GM03348 (cell line): ENCODE results near the gene RNF34.
"Not testable (repeated sequence)": the region's sequence is repeated elsewhere in the genome, so short reads cannot be mapped to it uniquely, and the experiment has no call there.

Experiments
- DNase-seq: peaks from one replicate; pipeline ENCODE4 v3.0.0; 2012; ENCODE audit warnings: low spot score

RNF34 gene

GRCh38 chr12:121399391-121400331, at the start of gene RNF34:
TSS of gene RNF34 (plus strand) at chr12:121400118. CDS start at chr12:121400213, 95 bp downstream.
- DNase-seq = peak; percentile 100

GRCh38 chr12:121351820-121352681, 47.9 kb upstream of the RNF34 start, which contains the start of gene ANAPC5:
TSS of gene ANAPC5 (minus strand) at chr12:121352411. CDS start at chr12:121352340, 71 bp downstream.
- peak; percentile 98 for DNase-seq

- DNase-seq = no peak
These were observed 47.3 kb upstream of the RNF34 start for GRCh38 chr12:121352682-121353018.

- no peak for DNase-seq
These were observed 44.1 kb upstream of the RNF34 start for GRCh38 chr12:121355818-121356217.

GRCh38 chr12:121356657-121357056, 43.3 kb upstream of the RNF34 start:
- DNase-seq = no peak

GRCh38 chr12:121357331-121357730, 42.6 kb upstream of the RNF34 start:
- no peak for DNase-seq

- no peak for DNase-seq
These were observed 41.8 kb upstream of the RNF34 start for GRCh38 chr12:121358073-121358472.

- no peak for DNase-seq
These were observed 35.2 kb upstream of the RNF34 start for GRCh38 chr12:121364683-121365121.

- peak; percentile 35 for DNase-seq
These were observed 34.4 kb upstream of the RNF34 start for GRCh38 chr12:121365416-121366062.

- no peak for DNase-seq
These were observed 33.9 kb upstream of the RNF34 start for GRCh38 chr12:121366063-121366459.

GRCh38 chr12:121371404-121371803, 28.5 kb upstream of the RNF34 start:
- no peak for DNase-seq

GRCh38 chr12:121373755-121374154, 26.2 kb upstream of the RNF34 start:
- no peak for DNase-seq

- DNase-seq = not testable (repeated sequence)
These were observed 25.6 kb upstream of the RNF34 start for GRCh38 chr12:121374336-121374735.

GRCh38 chr12:121374945-121375584, 24.9 kb upstream of the RNF34 start:
- DNase-seq = not testable (repeated sequence)

GRCh38 chr12:121376754-121377697, 22.9 kb upstream of the RNF34 start:
- DNase-seq = no peak

- no peak for DNase-seq
These were observed 21.2 kb upstream of the RNF34 start for GRCh38 chr12:121378736-121379135.

- no peak for DNase-seq
These were observed 20.0 kb upstream of the RNF34 start for GRCh38 chr12:121379945-121380344.

GRCh38 chr12:121383601-121384021, 16.3 kb upstream of the RNF34 start:
- DNase-seq = no peak

- DNase-seq = not testable (repeated sequence)
These were observed 15.0 kb upstream of the RNF34 start for GRCh38 chr12:121384891-121385290.

GRCh38 chr12:121388421-121388981, 11.4 kb upstream of the RNF34 start:
- DNase-seq = peak; percentile 68
